Keratinocyte (primary cell): ENCODE data around the gene CTNNA3.

Experiments
- CTCF ChIP-seq, 3 experiments: IDR thresholded peaks in 1 of 3; conservative IDR thresholded peaks in 1 of 3; optimal IDR thresholded peaks in 1 of 3; 2 replicates in 2 of 3; 3 replicates in 1 of 3; pipeline versions ENCODE3 to v1.5.1; 2011; ENCODE audit warnings: low read length in 3 of 3, mild to moderate bottlenecking in 3 of 3, moderate library complexity in 2 of 3, control low read depth in 1 of 3, inconsistent platforms in 1 of 3; ENCODE audit not compliant: insufficient read depth in 2 of 3; ENCODE audit errors: extremely low read depth in 1 of 3
- EZH2 ChIP-seq: IDR thresholded peaks from one replicate; pipeline ENCODE4 v1.6.1; 2012; ENCODE audit warnings: inconsistent platforms, mild to moderate bottlenecking, low read length, moderate library complexity

- TF ChIP-seq CTCF (optimal IDR thresholded peaks at IDR 0.05 in 1 of 3, IDR thresholded peaks at IDR 0.05 in 1 of 3, conservative IDR thresholded peaks at IDR 0.05 in 1 of 3; ENCODE audit: extremely low read depth in 1 of 3, insufficient read depth in 2 of 3, low read length in 3 of 3) (no peak), EZH2 (no peak)
Observed at GRCh38 chr10:65950075-65950474, 1745.9 kb downstream of the CTNNA3 start.
